Caco-2 (cell line): ENCODE results near the gene SEC62. TPM values are rescaled to one million over a fixed set of nuclear protein-coding genes. Genes with fewer than 3 reads are reported as not detected.

Experiments used
- Bru-seq: library from RNA; stranded (reverse); fragments of 400-500 nt; gene quantifications from one replicate; lab custom pipeline; 2021; lab: Mats Ljungman, UMichigan
- BruChase-seq, 2 experiments: library from RNA; stranded (reverse); fragments of 400-500 nt; gene quantifications; one replicate each; lab custom pipeline; 2021; lab: Mats Ljungman, UMichigan
- BruUV-seq: library from RNA; stranded (reverse); fragments of 400-500 nt; replicated peaks from 2 replicates; lab custom pipeline; 2021; lab: Mats Ljungman, UMichigan
- CTCF ChIA-PET: fragments of 300-600 bp; sonication (Branson Sonifier 250); formaldehyde crosslinking; loops from one replicate; lab custom pipeline; 2022; ENCODE audit warnings: antibody characterized with exemption; lab: Charles Lee
- POLR2A ChIA-PET: fragments of 300-600 bp; sonication (Branson Sonifier 250); formaldehyde crosslinking; loops from one replicate; lab custom pipeline; 2022; ENCODE audit warnings: antibody characterized with exemption; lab: Charles Lee
- DNase-seq, 2 experiments: peaks; one replicate each; pipeline versions ENCODE4 v3.0.0 to v3.0.0-alpha.2; 2020 to 2022
- H3K27me3 ChIP-seq: replicated peaks from 2 replicates; pipeline ENCODE4 v1.6.0; 2011; ENCODE audit warnings: low read length; ENCODE audit not compliant: control insufficient read depth, insufficient read depth
- H3K36me3 ChIP-seq: 2 replicates; pipeline ENCODE4 v1.5.1; 2011; ENCODE audit warnings: low read length; ENCODE audit not compliant: control insufficient read depth, insufficient read depth
- H3K4me1 ChIP-seq: fragments of 250-450 bp; sonication (Bioruptor Pico); 2 replicates; pipeline ENCODE4 v1.5.1; 2020; ENCODE audit warnings: mild to moderate bottlenecking
- H3K4me3 ChIP-seq: 2 replicates; pipeline ENCODE4 v1.5.1; 2011; ENCODE audit warnings: low read depth, mild to moderate bottlenecking, control low read depth, low read length
- H3K9me3 ChIP-seq: fragments of 250-450 bp; sonication (Bioruptor Pico); 2 replicates; pipeline ENCODE4 v1.5.1; 2020; ENCODE audit warnings: mild to moderate bottlenecking, moderate library complexity
- H3K27ac Mint-ChIP-seq: one replicate; pipeline ENCODE4 v1.8.0; 2022; ENCODE audit warnings: mixed read lengths; ENCODE audit not compliant: unreplicated experiment
- H3K27me3 Mint-ChIP-seq: one replicate; pipeline ENCODE4 v1.8.0; 2022; ENCODE audit warnings: mixed read lengths; ENCODE audit not compliant: insufficient read depth, unreplicated experiment
- H3K36me3 Mint-ChIP-seq: one replicate; pipeline ENCODE4 v1.8.0; 2022; ENCODE audit warnings: mild to moderate bottlenecking, mixed read lengths; ENCODE audit not compliant: insufficient read depth, unreplicated experiment
- H3K4me1 Mint-ChIP-seq: one replicate; pipeline ENCODE4 v1.8.0; 2022; ENCODE audit warnings: low read depth, mixed read lengths; ENCODE audit not compliant: unreplicated experiment
- H3K4me3 Mint-ChIP-seq: one replicate; pipeline ENCODE4 v1.8.0; 2022; ENCODE audit warnings: mild to moderate bottlenecking, moderate library complexity, mixed read lengths; ENCODE audit not compliant: unreplicated experiment
- H3K9me3 Mint-ChIP-seq: one replicate; pipeline ENCODE4 v1.8.0; 2022; ENCODE audit warnings: mixed read lengths; ENCODE audit not compliant: unreplicated experiment
- intact Hi-C: fragments of 100-400 bp; cut with micrococcal nuclease; formaldehyde crosslinking; loops from one replicate; pipeline ENCODE4 v1.10.0; 2022; ENCODE audit not compliant: unreplicated experiment
- long read RNA-seq: library from polyadenylated mRNA; stranded (forward); transcript quantifications from one replicate; pipeline ENCODE4 v2.0.0, GENCODE V29; 2022
- total RNA-seq: library from RNA; stranded (reverse); gene quantifications from 2 replicates; pipeline ENCODE4 v1.2.3, GENCODE V29; 2022
- TF ChIP-seq, protein P1 (sequence below), 2 experiments: fragments of 200-600 bp in 1 of 2; IDR thresholded peaks; 1 replicate in 1 of 2; 2 replicates in 1 of 2; pipeline versions ENCODE4 v1.5.1 to v1.8.0; 2011 to 2022; ENCODE audit warnings: antibody characterized with exemption in 1 of 2, control low read depth in 1 of 2, inconsistent platforms in 1 of 2, low read depth in 1 of 2, low read length in 1 of 2, mild to moderate bottlenecking in 1 of 2, moderate library complexity in 1 of 2; ENCODE audit not compliant: insufficient read depth in 1 of 2, severe bottlenecking in 1 of 2, unreplicated experiment in 1 of 2

The SEC62 gene, protein sequence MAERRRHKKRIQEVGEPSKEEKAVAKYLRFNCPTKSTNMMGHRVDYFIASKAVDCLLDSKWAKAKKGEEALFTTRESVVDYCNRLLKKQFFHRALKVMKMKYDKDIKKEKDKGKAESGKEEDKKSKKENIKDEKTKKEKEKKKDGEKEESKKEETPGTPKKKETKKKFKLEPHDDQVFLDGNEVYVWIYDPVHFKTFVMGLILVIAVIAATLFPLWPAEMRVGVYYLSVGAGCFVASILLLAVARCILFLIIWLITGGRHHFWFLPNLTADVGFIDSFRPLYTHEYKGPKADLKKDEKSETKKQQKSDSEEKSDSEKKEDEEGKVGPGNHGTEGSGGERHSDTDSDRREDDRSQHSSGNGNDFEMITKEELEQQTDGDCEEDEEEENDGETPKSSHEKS
- total RNA-seq (60.3 and 74.7 TPM in 2 replicates), Bru-seq, nascent RNA (percentile 92 among the genes with signal in this experiment), BruChase-seq, experiment 1, labeled RNA remaining after a 2-hour chase (percentile 93 among the genes with signal in this experiment), BruChase-seq, experiment 2, labeled RNA remaining after a 6-hour chase (percentile 96 among the genes with signal in this experiment)
- long read RNA-seq, full-length matches to known transcripts, result 204 of 275 reads
- long read RNA-seq, partial matches to known transcripts, result 55 of 275 reads
- long read RNA-seq, other reads (novel, unspliced or antisense), result 16 of 275 reads

DNA sequence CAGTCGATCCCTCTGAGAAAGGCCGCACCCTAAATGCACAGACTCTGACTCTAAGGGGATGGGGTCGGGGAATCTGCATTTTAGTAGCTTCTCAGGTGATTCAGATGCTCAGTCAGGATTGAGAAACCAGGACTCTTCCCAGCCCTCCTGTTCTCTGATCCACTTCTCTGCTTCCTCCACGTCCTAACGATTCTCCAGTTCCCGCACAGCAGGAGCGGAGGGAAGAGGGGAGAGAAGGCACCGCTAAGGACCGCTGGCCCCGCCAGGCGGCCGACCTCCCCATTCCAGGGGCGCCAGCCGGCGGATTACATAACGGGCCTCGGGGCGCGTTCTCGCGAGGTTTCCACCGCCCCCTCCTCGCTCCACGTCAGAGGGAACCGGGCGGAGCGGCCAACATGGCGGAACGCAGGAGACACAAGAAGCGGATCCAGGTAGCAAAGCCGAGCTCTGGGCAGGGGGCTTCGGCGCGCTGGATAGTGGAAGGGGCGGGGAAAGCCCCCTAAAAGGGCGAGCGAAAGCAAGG is at the start of gene SEC62:
Gene SEC62, plus strand, starts transcription at position 380 of the 523 bp plus-strand sequence. Its CDS starts 16 bp downstream, at position 396.
- H3K4me3 ChIP-seq, result peak within 1 kb of the TSS; percentile 48
- POLR2A ChIA-PET, result interaction anchor here (0.6 kb wide), 2 partner anchors 16 to 203 kb away, joined by 3 to 4 read pairs; no protein-coding TSS in a partner anchor
- H3K27ac Mint-ChIP-seq, result peak within 1 kb of the TSS; percentile 99

DNA sequence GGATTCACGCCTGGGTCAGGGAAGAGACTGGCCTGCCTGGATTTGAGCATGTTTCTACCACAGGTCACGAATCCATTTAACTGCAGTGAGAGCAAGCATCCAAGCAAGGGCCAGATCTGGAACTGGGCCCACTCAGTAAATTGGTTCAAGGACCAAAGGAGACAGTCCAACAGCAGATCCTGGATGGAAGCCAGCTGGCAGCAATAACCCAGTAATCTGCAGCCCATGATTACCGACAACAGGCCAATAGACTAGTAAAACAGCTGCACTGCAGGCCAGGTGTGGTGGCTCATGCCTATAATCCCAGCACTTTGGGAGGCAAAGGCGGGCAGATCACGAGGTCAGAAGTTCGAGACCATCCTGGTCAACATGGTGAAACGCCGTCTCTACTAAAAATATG is 43.4 kb upstream of the SEC62 start:
- Mint-ChIP-seq H3K4me1 (no peaks in the 10 kb centered on the region), H3K36me3 (no peaks in the 10 kb centered on the region), H3K27me3 (peaks cover 6% of the 10 kb centered on the region), H3K4me3 (no peak overlapping the region), H3K27ac (no peak overlapping the region), H3K9me3 (no peaks in the 10 kb centered on the region)
- intact Hi-C loops, result loop anchor here (10.0 kb wide), 1 partner anchor 48 kb away; no protein-coding TSS in a partner anchor
- ChIA-PET CTCF (no interaction called here), POLR2A (no interaction called here)
- H3K4me1 ChIP-seq, result no peaks in the 10 kb centered on the region
- H3K36me3 ChIP-seq, result no peaks in the 10 kb centered on the region
- no peak overlapping the region for H3K4me3 ChIP-seq
- no peaks in the 10 kb centered on the region for H3K9me3 ChIP-seq
- no TSS peak for BruUV-seq
- TF ChIP-seq, protein P1, sequence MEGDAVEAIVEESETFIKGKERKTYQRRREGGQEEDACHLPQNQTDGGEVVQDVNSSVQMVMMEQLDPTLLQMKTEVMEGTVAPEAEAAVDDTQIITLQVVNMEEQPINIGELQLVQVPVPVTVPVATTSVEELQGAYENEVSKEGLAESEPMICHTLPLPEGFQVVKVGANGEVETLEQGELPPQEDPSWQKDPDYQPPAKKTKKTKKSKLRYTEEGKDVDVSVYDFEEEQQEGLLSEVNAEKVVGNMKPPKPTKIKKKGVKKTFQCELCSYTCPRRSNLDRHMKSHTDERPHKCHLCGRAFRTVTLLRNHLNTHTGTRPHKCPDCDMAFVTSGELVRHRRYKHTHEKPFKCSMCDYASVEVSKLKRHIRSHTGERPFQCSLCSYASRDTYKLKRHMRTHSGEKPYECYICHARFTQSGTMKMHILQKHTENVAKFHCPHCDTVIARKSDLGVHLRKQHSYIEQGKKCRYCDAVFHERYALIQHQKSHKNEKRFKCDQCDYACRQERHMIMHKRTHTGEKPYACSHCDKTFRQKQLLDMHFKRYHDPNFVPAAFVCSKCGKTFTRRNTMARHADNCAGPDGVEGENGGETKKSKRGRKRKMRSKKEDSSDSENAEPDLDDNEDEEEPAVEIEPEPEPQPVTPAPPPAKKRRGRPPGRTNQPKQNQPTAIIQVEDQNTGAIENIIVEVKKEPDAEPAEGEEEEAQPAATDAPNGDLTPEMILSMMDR (IDR thresholded peaks at IDR 0.05; ENCODE audit: insufficient read depth in 1 of 2, low read depth in 1 of 2, low read length in 1 of 2, severe bottlenecking in 1 of 2, unreplicated experiment in 1 of 2), result no peak
- no peaks in the 10 kb centered on the region for H3K27me3 ChIP-seq
- no peak for DNase-seq

More for the DNA sequence above, at the start of gene SEC62:
- no TSS peak for BruUV-seq
- Mint-ChIP-seq H3K27me3 (peaks cover 13% of the 10 kb centered on the region), H3K4me3 (peak within 1 kb of the TSS; percentile 97), H3K9me3 (no peaks in the 10 kb centered on the region), H3K36me3 (peaks cover 10% of the 10 kb centered on the region), H3K4me1 (peaks cover 14% of the 10 kb centered on the region)
- intact Hi-C loops, result loop anchor here (1.0 to 2.0 kb wide), 4 partner anchors 36 to 194 kb away; partner anchors contain the start of gene MYNN
- Histone ChIP-seq H3K9me3 (no peaks in the 10 kb centered on the region), H3K27me3 (no peaks in the 10 kb centered on the region), H3K36me3 (no peaks in the 10 kb centered on the region; the same call in 1 of the 2 replicates), H3K4me1 (peaks cover 7% of the 10 kb centered on the region)
- TF ChIP-seq, protein P1 (IDR thresholded peaks at IDR 0.05; ENCODE audit: insufficient read depth in 1 of 2, low read depth in 1 of 2, low read length in 1 of 2, severe bottlenecking in 1 of 2, unreplicated experiment in 1 of 2), result peak; percentile 19 to 62
- DNase-seq, result peak; percentile 93 to 95
- CTCF ChIA-PET, result interaction anchor here (0.6 kb wide), 2 partner anchors 112 to 390 kb away, joined by 3 read pairs; no protein-coding TSS in a partner anchor

DNA sequence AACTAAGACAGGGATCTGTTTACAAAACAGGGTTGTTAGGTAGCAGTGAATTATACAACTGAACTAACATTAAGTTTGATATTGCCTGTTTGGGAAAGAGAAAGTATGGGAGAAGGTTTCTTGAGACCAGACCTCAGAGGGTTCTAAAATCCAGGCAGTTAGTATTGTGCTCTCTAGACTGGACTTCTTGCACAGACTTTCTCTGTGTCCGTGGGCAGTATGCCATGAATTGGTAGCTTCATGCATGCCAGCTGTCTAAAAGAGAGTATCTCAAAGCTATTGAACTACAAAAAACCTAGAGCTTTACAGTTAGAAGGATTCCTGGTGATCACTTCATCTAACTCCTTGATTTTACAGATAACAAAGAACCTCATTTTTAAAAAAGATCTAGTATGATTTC is 42.8 kb upstream of the SEC62 start:
- intact Hi-C loops, result loop anchor here (10.0 kb wide), 1 partner anchor 49 kb away; no protein-coding TSS in a partner anchor
- Histone ChIP-seq H3K4me3 (no peak overlapping the region), H3K9me3 (no peaks in the 10 kb centered on the region), H3K4me1 (no peaks in the 10 kb centered on the region), H3K27me3 (no peaks in the 10 kb centered on the region), H3K36me3 (no peaks in the 10 kb centered on the region)
- BruUV-seq, result no TSS peak
- H3K9me3 Mint-ChIP-seq, result no peaks in the 10 kb centered on the region
- TF ChIP-seq, protein P1 (IDR thresholded peaks at IDR 0.05; ENCODE audit: insufficient read depth in 1 of 2, low read depth in 1 of 2, low read length in 1 of 2, severe bottlenecking in 1 of 2, unreplicated experiment in 1 of 2), result no peak
- DNase-seq, result no peak
- H3K4me1 Mint-ChIP-seq, result no peaks in the 10 kb centered on the region
- ChIA-PET CTCF (interaction anchor here (0.6 kb wide), 1 partner anchor 1335 kb away, joined by 3 read pairs; no protein-coding TSS in a partner anchor), POLR2A (no interaction called here)
- no peak overlapping the region for H3K27ac Mint-ChIP-seq
- H3K36me3 Mint-ChIP-seq, result no peaks in the 10 kb centered on the region
- no peak overlapping the region for H3K4me3 Mint-ChIP-seq
- H3K27me3 Mint-ChIP-seq, result peaks cover 6% of the 10 kb centered on the region
